T-helper 2 cell treated with Interferon-gamma antibody and Interleukin-4, amounts not matched to agents 100 ng/mL and 5 ng/mL, for 36 hours (primary cell): ENCODE results near the gene MICU2. TPM values are rescaled to one million over a fixed set of nuclear protein-coding genes. Genes with fewer than 3 reads are reported as not detected.
"Not testable (repeated sequence)": the region's sequence is repeated elsewhere in the genome, so short reads cannot be mapped to it uniquely, and the experiment has no call there.

Experiments
- intact Hi-C: fragments of 100-400 bp; cut with micrococcal nuclease; formaldehyde crosslinking; loops from one replicate; pipeline ENCODE4 v1.15.1; 2023
- total RNA-seq: library from RNA; stranded (reverse); gene quantifications from 2 replicates; pipeline ENCODE4 v1.2.3, GENCODE V29; 2022

The MICU2 gene
- total RNA-seq, 1 donor from 2014 or later, result 35.3 TPM

- intact Hi-C loops, result no loop called here
Measured at GRCh38 chr13:21594715-21595545, 9.0 kb downstream of the MICU2 start.

GRCh38 chr13:21590665-21591456 is 13.1 kb downstream of the MICU2 start:
- intact Hi-C loops, result not testable (repeated sequence)

GRCh38 chr13:21590231-21590630 is 13.7 kb downstream of the MICU2 start:
- intact Hi-C loops, result no loop called here

- intact Hi-C loops, result not testable (repeated sequence)
Measured at GRCh38 chr13:21589510-21589909, 14.5 kb downstream of the MICU2 start.

GRCh38 chr13:21588411-21588810 is 15.6 kb downstream of the MICU2 start:
- intact Hi-C loops, result not testable (repeated sequence)

GRCh38 chr13:21584973-21585592 is 18.9 kb downstream of the MICU2 start:
- intact Hi-C loops, result no loop called here

- intact Hi-C loops, result no loop called here
Measured at GRCh38 chr13:21583478-21583877, 20.5 kb downstream of the MICU2 start.

- intact Hi-C loops, result no loop called here
Measured at GRCh38 chr13:21580736-21581135, 23.2 kb downstream of the MICU2 start.

- intact Hi-C loops, result no loop called here
Measured at GRCh38 chr13:21579754-21580316, 24.1 kb downstream of the MICU2 start.

GRCh38 chr13:21578748-21579147 is 25.2 kb downstream of the MICU2 start:
- intact Hi-C loops, result no loop called here

- intact Hi-C loops, result no loop called here
Measured at GRCh38 chr13:21576426-21576825, 27.5 kb downstream of the MICU2 start.

- intact Hi-C loops, result no loop called here
Measured at GRCh38 chr13:21573920-21574712, 29.9 kb downstream of the MICU2 start.

- intact Hi-C loops, result no loop called here
Measured at GRCh38 chr13:21569686-21570085, 34.3 kb downstream of the MICU2 start.

- intact Hi-C loops, result no loop called here
Measured at GRCh38 chr13:21568854-21569253, 35.1 kb downstream of the MICU2 start.

- intact Hi-C loops, result no loop called here
Measured at GRCh38 chr13:21567714-21568113, 36.3 kb downstream of the MICU2 start.

GRCh38 chr13:21557995-21558394 is 46.0 kb downstream of the MICU2 start:
- intact Hi-C loops, result no loop called here

GRCh38 chr13:21556051-21556450 is 47.9 kb downstream of the MICU2 start:
- intact Hi-C loops, result no loop called here

- intact Hi-C loops, result not testable (repeated sequence)
Measured at GRCh38 chr13:21553261-21553660, 50.7 kb downstream of the MICU2 start.

GRCh38 chr13:21550918-21551317 is 53.1 kb downstream of the MICU2 start:
- intact Hi-C loops, result no loop called here

GRCh38 chr13:21549633-21550032 is 54.3 kb downstream of the MICU2 start:
- intact Hi-C loops, result no loop called here

- intact Hi-C loops, result no loop called here
Measured at GRCh38 chr13:21548577-21548976, 55.4 kb downstream of the MICU2 start.
